Hematopoietic multipotent progenitor cell treated with erythropoietin and hydrocortisone succinate and interleukin-3 and kit ligand, for 6 days (in vitro differentiated cells): Measurements from ENCODE around the gene AGO4.
"Not testable (repeated sequence)": the region's sequence is repeated elsewhere in the genome, so short reads cannot be mapped to it uniquely, and the experiment has no call there.

Experiments used
- DNase-seq: peaks from one replicate; pipeline ENCODE4 v3.0.0-alpha.2; 2015

The AGO4 gene

DNA sequence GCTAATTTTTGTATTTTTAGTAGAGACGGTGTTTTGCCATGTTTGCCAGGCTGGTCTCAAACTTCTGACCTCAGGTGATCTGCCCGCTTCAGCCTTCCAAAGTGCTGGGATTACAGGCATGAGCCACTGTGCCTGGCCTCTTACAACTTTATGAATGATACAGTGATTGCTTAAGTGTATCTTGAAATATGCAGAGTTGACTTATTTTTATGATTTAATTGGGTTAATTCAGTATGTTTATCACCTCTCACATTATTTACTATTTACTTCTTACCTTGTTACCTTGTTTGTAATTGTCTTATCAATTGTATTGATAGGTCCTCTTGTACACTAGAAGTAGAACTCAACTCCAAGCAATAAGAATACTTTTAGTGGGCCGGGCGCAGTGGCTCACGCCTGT, 4.9 kb downstream of the AGO4 start:
- not testable (repeated sequence) for DNase-seq

DNA sequence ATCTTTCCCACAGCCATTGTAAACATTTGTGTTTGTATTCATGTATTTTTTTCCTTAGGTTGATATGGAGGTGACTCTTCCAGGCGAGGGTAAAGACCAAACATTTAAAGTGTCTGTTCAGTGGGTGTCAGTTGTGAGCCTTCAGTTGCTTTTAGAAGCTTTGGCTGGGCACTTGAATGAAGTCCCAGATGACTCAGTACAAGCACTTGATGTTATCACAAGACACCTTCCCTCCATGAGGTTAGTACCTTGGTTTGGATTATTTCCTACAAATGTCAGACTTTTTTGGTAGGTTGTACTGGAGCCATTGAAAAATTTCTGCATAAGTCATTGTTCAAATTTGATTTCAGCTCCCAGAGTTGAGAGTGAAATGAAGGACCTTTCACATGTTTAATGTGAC, 17.4 kb downstream of the AGO4 start:
- DNase-seq = no peak

DNA sequence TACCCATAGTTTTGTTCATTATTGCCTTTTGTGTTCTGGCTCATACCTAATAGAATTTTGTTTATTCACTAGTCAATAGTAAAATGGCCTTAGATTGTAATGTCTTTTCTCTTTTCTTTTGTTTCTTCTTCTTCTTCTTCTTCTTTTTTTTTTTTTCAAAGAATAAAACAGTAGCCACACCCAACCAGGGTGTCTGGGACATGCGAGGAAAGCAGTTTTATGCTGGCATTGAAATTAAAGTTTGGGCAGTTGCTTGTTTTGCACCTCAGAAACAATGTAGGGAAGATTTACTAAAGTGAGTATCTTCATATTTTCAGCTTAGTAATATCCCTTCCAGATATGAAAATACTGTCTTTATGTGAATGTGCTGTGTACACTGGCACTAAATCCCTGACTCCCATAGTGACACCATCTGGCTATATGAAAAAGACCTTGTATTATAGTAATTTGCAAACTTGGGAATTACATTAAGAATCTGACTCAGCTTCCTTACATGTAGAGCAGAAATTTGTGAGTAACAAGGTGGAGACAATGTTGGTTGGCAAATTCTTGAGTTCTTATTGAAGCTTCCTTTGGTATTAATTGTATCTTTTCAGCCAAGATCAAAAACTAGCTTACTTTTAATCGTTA, 24.6 kb downstream of the AGO4 start:
- DNase-seq = no peak

DNA sequence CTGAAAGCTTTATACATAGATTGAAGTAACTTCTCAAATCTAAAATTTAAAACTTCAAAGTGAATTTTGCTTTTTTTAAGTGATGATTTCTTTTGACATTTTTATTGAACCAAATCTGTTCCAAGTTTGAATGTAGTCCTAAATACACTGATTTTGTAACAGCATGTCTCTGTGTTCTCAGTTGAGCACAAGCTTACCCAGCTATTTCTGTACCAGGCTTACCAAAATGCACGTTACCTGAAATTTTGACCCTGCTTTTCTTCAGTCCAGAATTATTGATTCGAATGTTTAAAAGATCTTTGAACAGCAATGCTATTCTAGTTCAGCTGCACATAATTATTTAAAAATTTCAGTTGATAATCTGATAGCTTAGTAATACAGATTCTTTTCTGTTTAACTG, 25.6 kb downstream of the AGO4 start:
- no peak for DNase-seq

DNA sequence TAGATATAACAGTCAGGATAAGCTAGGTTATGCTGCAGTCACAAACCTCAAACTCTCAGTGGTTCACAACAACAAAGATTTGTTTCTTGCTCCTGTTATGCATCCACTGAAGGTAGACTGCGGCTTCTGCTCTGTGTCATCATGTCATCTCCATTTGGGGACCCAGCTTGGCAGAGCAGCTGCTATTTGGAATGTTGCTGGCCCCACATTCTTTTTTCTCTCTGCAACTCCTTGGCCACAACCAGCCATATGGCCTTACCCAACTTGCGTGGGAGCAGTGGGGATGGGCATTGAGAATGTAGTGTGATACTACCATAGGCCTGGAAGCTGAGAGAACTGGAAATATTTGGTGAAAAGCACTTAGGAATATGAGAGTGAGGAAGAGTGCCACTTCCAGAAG, 26.4 kb downstream of the AGO4 start:
- no peak for DNase-seq

DNA sequence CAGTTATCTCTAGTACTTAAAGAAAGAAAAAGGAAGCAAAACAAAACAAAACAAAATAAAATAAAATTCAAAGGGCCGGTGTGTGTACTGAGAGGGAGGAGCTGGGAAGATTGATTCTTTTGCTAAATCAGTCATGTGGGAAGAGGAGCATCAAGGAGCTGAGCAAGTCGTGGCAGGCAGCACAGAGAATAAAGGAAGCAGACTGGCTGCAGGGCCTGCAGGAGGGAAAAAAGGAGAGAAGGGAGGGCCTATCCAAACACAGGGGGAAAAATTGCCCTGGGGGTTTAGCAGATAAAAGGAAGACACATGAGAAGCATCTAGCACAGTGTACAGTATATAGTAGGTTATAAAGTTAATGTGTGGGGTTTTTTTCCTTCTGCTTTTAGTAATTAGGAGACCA, 27.6 kb downstream of the AGO4 start:
- DNase-seq = no peak

DNA sequence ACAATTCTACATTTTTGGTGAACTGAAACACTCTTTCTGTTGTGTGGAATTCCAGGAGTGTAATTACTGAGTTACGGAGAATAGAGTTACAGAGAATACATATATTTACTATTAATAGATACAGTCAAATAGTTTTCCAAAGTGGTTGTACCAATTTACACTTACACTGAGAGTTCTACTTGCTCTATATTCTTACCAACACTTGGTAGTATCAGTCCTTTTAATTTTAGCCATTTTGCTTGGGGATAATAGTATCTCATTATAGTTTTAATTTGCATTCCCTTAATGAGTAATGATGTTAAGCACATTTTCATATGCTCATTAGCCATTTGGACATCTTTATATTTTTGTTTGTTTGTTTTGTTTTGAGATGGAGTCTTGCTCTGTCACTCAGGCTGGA, 28.9 kb downstream of the AGO4 start:
- no peak for DNase-seq

DNA sequence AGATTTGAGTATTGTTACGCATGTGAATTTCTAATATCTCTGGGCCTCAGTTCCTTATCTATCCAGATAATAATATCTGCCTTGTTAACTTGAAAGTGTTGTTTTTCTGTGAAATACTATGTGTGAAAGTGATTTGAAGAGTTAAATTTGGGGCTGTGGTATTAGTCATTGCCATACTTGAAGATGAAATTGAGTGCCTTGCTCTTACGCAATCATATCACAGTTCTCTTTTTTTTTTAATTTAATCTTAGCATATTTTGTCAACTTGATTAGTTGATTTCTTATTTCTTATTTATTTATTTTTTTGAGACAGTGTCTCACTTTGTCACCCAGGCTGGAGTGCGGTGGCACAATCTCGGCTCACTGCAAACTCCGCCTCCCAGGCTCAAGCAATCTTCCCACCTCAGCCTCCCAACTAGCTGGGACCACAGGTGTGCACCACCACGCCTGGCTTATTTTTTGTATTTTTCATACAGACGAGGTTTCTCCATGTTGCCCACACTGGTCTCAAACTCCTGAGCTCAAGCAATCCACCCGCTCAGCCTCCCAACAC, 31.0 kb downstream of the AGO4 start:
- DNase-seq = peak; percentile 22

DNA sequence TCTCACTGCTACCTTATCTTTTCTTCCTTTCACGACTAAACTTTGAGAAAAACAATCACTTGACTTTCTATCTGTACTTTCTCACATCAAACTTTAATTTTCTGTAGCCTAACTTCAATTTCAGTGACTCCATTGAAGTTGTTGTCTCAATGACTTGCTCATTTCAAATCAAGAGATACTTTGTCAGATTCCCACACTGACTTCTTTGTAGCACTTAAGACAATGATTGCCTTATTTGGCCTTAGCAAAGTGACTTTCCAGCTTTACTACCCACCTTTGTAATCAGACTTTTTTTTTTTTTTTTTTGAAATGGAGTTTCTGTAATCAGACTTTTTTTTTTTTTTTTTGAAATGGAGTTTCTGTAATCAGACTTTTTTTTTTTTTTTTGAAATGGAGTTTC, 37.0 kb downstream of the AGO4 start:
- no peak for DNase-seq

DNA sequence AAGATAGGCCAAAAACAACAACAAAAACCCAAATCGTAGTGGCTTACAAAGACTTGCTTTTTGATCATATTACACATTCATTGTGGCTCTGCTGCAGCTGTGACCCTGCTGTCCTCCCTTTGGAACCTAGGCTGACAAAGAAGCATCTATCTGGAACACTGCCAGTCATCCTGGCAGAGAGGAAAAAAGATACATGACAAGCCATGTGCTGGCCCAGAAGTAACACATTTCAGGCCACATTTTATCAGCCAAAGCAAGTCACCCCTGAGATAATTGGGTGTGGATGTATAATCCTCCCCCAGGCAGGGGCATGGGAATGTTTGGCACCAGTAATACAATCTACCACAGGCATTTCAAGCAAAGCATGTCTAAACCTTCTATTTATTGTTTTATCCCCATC, 38.0 kb downstream of the AGO4 start:
- DNase-seq = peak; percentile 30

DNA sequence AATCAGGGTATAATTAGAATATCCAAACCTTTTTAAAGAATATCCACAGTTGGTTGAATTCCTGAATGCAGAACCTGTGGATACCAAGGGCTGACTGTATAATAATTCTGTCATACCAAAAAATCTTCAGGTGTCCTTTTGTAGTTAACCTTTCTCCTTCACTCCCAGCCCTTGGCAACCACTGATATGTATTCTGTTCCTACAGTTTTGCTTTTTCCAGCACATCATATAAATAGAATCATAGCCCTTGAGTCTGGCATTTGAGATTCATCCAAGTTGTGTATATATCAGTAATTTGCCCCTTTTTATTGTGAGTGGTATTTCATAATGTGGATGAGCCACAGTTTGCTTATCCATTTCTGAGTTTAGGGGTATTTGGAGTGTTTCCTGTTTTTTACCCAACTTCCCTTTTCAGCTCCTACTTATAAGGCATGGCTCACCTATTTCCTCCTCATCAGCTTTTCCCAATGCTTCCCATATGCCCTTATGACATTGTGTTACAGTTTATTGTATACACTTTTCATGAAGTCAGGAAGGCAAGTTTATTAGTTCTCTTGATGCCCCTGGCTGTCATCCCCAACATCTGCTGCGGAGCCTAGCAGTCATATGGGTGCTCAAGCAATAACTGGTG, 40.2 kb downstream of the AGO4 start:
- DNase-seq = no peak

DNA sequence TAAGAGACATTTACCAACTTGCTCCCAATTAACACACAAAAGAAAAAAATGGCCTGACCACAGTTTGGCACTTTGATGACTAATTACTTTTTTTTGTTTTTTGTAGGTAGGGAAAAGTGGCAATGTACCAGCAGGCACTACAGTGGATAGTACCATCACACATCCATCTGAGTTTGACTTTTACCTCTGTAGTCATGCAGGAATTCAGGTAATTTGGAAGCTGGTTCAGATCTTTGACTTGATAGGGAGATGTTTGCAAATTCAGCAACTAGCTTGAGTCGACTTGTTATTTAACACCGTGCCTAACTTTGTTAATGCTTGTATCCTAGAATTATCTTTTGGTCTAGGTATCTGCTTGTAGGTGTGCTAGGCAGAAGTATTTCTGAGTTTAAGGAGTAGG, 42.2 kb downstream of the AGO4 start:
- DNase-seq = no peak

DNA sequence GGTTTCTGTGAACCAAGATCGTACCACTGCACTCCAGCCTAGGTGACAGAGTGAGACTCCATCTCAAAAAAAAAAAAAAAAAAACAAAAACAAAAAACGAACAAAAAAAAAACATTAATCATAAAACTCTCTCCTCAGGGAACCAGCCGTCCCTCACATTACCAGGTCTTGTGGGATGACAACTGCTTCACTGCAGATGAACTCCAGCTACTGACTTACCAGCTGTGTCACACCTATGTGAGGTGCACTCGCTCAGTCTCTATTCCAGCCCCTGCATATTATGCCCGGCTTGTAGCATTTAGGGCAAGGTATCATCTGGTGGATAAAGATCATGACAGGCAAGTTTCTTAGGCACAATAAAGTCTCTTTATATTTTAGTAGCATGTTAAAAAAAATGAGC, 42.9 kb downstream of the AGO4 start:
- no peak for DNase-seq

DNA sequence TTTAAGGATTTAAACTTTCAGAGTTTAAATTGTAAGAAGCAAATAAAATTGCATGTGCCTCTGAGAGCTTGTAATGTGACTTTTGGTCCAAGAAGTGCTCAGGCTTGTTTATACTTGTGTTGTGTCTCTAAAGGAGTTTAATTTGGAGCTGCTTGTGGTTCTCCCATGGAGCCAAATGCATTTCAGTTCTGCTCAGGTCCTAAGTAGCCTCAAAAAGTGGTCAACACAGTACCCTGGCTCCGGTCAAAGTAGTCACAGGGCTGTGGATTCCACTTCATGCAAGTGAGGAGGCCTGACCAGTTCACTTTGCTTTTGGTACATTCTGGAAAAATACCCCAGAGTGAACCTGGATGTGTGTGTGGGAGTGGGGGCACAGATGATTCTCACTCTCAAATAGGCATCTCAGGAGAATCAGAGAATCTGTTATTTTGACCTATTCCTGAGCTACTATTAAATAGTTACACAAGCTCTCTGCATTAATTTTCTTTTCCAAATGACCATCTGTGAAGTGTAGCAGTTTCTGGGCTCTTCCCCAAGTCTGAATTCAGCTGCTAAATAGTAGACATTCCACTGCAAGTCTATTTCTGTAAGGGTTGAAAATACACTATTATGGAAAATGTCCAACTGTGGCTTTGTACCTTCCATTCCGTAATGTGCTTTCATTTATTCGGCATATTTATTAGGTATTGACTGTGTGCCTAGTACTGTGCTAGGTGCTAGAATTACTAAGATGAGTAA, 43.5 kb downstream of the AGO4 start:
- no peak for DNase-seq

DNA sequence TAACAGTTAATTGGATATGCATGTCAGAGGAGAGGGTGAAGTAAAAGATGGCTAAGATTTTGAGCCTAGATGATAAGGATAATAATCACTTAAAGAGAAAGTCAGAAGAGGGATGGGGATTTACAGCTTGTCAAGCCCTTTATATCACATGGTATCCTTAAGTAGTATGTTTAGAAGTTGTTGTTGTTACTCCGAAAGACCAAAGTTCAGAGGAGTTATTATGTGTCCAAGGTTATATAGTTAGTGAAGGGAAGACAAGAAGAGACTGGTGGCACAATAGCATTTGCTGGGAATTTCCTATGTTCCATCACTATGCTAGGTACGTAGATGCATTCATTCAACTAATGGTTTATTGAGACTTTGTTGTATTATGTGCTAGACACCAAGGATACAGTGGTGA, 44.4 kb downstream of the AGO4 start:
- DNase-seq = no peak

DNA sequence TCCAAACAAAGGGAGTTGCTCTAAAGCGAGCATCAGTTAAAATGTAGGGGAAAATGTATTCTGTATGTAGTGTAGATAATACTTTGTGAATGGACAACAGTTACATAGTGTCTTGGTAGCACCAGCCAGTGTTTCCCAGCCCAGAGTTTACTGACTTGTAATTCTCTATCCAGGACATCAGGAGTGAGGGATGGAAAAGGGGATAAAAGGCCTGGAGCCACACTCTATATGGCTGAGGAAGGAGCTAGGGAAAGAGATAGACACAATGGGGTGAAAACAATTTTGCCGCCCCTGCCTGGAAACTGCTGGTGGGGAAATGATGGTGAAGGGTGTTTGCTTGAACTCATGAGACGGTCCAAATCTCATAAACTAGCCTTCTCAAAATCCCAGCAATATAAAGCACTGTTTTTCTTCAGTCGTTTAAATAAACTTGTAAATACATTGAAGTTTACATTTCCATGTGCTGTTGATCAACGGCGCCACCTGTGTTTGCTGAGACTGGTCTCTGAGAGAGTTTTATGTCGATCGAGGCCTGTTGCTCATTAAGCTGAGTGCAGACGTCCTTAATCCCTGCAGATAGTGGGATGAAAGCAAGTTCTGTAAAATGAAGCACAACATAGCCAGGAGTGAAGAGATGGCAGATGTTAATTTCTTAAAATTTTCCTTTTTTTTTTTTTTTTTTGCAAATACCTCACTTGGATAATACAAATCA, 47.3 kb downstream of the AGO4 start:
- peak; percentile 12 for DNase-seq

DNA sequence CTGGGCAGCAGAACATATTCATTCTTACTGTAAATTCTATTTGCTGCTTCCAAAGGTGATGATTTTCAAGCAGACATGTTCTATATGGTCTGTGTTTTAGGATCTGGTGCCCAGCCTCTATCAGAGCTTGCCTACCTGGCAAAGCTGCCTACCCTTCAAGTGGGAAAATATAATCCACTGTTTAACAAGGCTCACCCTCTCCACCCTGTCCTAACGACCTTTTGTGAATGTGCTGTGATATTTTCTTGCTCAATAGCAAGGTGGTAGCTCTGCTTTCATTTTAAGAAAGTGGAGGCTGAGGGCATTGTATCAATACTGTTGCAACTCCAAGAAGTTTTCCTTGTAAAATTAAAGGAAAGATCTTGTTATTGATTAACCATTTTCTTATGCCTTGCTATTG, 49.1 kb downstream of the AGO4 start:
- DNase-seq = no peak

DNA sequence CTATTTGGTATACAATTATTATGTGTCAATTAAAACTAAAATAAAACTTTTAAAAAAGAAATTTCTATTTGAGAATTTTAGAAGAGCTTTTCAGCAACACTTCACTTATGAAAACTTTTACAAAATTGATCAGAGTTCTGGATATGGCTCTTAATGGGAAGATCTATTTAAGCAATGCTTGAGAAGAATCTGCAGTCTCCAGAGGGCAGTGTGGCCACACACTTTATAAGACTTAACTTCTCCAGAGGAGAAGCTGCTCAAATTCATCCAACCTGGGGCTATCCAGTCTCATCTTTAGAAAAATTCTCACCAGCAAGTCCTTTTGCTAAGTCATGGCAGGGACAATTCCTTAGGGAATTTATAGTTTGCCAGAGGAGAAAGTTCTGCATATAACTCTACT, 50.0 kb downstream of the AGO4 start:
- peak; percentile 63 for DNase-seq

DNA sequence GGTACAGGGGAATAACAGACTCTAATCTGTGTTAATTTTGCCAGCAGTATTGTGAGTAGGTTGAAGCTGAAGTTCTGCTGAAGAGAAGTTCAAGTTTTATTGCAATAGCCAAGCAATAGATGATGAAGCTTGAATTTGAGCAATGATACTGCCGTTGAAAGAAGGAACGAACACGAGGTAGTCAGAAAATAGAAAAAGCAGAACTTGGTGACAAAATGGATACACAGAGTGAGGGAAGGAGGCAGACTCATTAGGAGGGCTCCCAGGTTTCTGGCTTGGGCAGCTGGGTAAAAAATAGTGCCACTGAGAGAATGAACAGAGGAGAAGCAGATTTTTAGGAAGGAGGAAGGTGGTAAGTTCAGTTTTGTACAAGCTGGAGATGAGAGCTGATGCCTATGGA, 52.9 kb downstream of the AGO4 start:
- peak; percentile 48 for DNase-seq

DNA sequence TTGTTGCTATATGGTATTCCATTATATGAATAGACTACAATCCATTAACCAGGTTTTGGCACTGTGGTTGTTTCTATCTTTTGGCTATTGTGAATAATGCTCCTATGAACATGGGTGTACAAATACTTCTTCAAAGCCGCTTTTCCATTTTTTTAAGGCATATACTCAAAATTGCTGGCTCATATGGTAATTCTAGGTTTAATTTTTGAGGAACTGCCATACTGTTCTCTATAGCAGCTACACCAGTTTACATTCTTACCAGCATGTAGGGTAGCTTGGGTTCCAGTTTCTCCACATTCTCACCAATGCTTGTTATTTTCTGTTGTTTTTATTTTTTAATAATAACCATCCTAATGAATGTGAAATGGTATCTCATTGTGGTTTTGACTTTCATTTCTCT, 55.3 kb downstream of the AGO4 start:
- no peak for DNase-seq

DNA sequence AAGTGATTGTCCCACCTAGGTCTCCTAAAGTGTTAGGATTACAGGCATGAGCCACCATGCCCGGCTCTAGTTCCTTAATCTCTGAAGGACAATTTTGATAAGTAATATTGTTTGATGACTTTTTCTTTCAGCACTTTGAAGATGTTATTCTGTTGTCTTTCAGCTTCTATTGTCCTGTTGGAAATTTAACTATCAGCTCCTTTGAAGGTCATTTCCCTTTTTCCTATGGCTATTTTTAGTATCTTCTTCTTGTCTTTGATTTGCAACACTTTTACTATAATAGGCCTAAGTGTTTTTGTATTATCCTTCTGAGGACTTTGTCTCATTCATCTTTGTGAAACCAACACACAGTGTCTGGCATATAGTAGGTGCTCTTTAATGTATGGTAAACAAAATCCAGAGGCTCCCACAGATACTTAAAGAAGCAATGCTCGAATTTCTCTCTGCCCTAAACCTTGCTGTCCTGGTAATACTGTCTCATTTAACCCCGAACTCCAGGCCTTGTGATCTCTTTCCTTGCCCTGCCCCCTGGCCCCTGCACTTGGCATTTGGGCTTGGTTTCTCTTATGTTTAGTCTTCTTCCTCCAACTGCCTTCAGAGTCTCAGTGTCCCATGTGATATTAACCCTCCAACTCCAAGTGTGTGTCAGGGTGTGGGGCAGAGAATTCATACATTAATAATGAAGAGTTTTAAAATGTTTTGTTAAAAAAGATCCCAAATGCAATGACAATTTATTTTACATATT, 56.2 kb downstream of the AGO4 start:
- DNase-seq = no peak

DNA sequence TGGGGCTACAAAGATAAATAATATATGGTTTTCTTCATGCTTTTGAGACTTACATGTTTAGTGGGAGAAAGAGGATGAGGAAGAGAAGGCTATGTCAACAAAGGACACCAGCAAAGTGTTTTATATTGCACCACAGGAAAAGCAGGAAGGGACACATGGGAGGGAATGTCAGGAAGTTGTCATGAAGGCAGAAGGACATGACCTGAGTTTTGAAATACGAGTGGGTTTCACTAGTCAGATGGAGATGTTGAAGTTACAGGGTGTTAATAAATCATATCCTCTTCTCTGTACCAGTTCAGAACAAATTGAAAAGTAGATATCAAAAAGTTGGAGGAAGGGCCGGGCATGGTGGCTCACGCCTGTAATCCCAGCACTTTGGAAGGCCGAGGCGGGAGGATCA, 57.0 kb downstream of the AGO4 start:
- DNase-seq = no peak

DNA sequence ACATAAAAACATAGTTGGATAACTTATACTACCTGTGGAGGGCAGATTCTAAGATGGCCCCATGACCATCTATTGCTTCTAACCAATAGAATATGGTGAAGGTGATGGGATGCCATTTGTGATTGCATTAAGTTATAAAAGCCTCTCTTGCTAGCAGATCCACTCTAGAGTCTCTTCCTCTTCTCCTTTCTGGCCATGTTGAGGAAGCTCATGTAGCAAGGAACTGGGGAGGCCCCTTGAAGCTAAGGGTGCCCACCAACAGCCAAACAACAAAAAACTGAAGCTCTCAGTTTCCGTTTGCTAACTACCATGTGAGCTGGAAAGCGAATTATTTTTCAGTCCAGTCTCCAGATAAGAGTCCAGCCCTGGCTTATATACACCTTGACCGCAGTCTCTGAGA, 59.2 kb downstream of the AGO4 start:
- DNase-seq = peak; percentile 25
